B cell (primary cell): ENCODE measurements around the gene HAPSTR1.

Experiments
- CTCF ChIP-seq: fragments of 200-600 bp; IDR thresholded peaks from one replicate; pipeline ENCODE4 v1.8.0; 2022; ENCODE audit warnings: antibody characterized with exemption, mild to moderate bottlenecking
- EZH2 ChIP-seq: IDR thresholded peaks from 2 replicates; pipeline ENCODE4 v1.6.1; 2012; ENCODE audit warnings: borderline replicate concordance, low read depth, mild to moderate bottlenecking, moderate library complexity, low read length; ENCODE audit not compliant: insufficient read depth, poor library complexity, severe bottlenecking

- TF ChIP-seq CTCF (no peak), EZH2 (no peak)
Observed at GRCh38 chr16:9098377-9099090, 7.1 kb downstream of the HAPSTR1 start.
